Occipital lobe (tissue), 2 donors: ENCODE results near the gene EPGN. TPM values are rescaled to one million over a fixed set of nuclear protein-coding genes. Genes with fewer than 3 reads are reported as not detected.

Source experiments
- DNase-seq: peaks from one replicate; lab custom pipeline; 2025; lab: John Stamatoyannopoulos, UW
- total RNA-seq: library from RNA; depleted of rRNA; stranded (reverse); fragments of >200 nt; gene quantifications from one replicate; pipeline ENCODE4 v1.2.3, GENCODE V29; 2014

EPGN gene
- total RNA-seq, 1 donor from 2014 or later = not detected

GRCh38 chr4:74309223-74309622 is 953 bp downstream of the EPGN start:
- no peak for DNase-seq

GRCh38 chr4:74311696-74312313 is 3.5 kb downstream of the EPGN start:
- no peak for DNase-seq

- no peak for DNase-seq
These were observed 6.1 kb downstream of the EPGN start for GRCh38 chr4:74314329-74314728.

- no peak for DNase-seq
These were observed 6.7 kb downstream of the EPGN start for GRCh38 chr4:74314944-74315343.

GRCh38 chr4:74315376-74315775 is 7.1 kb downstream of the EPGN start:
- no peak for DNase-seq

GRCh38 chr4:74316397-74316796 is 8.1 kb downstream of the EPGN start:
- DNase-seq = no peak

GRCh38 chr4:74317616-74318246 is 9.5 kb downstream of the EPGN start:
- no peak for DNase-seq

GRCh38 chr4:74318276-74318675 is 10.0 kb downstream of the EPGN start:
- DNase-seq = no peak

- no peak for DNase-seq
These were observed 11.2 kb downstream of the EPGN start for GRCh38 chr4:74319470-74319869.

- no peak for DNase-seq
These were observed 12.4 kb downstream of the EPGN start for GRCh38 chr4:74320559-74321118.

GRCh38 chr4:74322301-74322700 is 14.0 kb downstream of the EPGN start:
- no peak for DNase-seq

GRCh38 chr4:74323663-74324062 is 15.4 kb downstream of the EPGN start:
- DNase-seq = no peak

- no peak for DNase-seq
These were observed 16.0 kb downstream of the EPGN start for GRCh38 chr4:74324262-74324661.

- DNase-seq = no peak
These were observed 17.6 kb downstream of the EPGN start for GRCh38 chr4:74325886-74326285.

- DNase-seq = no peak
These were observed 19.5 kb downstream of the EPGN start for GRCh38 chr4:74327762-74328161.

GRCh38 chr4:74328501-74328900 is 20.2 kb downstream of the EPGN start:
- DNase-seq = no peak

- no peak for DNase-seq
These were observed 21.0 kb downstream of the EPGN start for GRCh38 chr4:74329307-74329706.

GRCh38 chr4:74330295-74330750 is 22.1 kb downstream of the EPGN start:
- no peak for DNase-seq

- no peak for DNase-seq
These were observed 23.0 kb downstream of the EPGN start for GRCh38 chr4:74331252-74331651.

- no peak for DNase-seq
These were observed 23.7 kb downstream of the EPGN start for GRCh38 chr4:74331944-74332343.

- DNase-seq = no peak
These were observed 26.4 kb downstream of the EPGN start for GRCh38 chr4:74334636-74335035.

- no peak for DNase-seq
These were observed 27.2 kb downstream of the EPGN start for GRCh38 chr4:74335341-74336021.
